GM12878 (cell line): ENCODE data around the gene PRM2. TPM values are rescaled to one million over a fixed set of nuclear protein-coding genes. Genes with fewer than 3 reads are reported as not detected.

Source experiments
- ATAC-seq: fragments of 200-7000 bp; cut with Tn5 transposase; 3 replicates; pipeline ENCODE4 v1.9.1; 2020; ENCODE audit warnings: mild to moderate bottlenecking, moderate library complexity
- BruUV-seq: library from RNA; stranded (reverse); fragments of 400-500 nt; replicated peaks from 2 replicates; lab custom pipeline; 2021; lab: Mats Ljungman, UMichigan
- CTCF ChIA-PET: fragments of 300-600 bp; sonication (Branson Sonifier 250); formaldehyde crosslinking; extraction: SDS; loops from one replicate; lab custom pipeline; 2021; ENCODE audit warnings: inconsistent platforms; lab: Yijun Ruan, JAX
- POLR2A ChIA-PET: fragments of 350-600 bp; formaldehyde crosslinking; extraction: SDS; loops from one replicate; lab custom pipeline; 2021; ENCODE audit warnings: inconsistent platforms; lab: Charles Lee
- RAD21 ChIA-PET: fragments of 300-600 bp; sonication (Branson Sonifier 250); formaldehyde crosslinking; loops from one replicate; lab custom pipeline; 2023; ENCODE audit warnings: antibody characterized with exemption; ENCODE audit not compliant: unreplicated experiment; lab: Charles Lee
- SMC1A ChIA-PET: fragments of 300-600 bp; sonication (Branson Sonifier 250); formaldehyde crosslinking; loops from one replicate; lab custom pipeline; 2023; ENCODE audit not compliant: unreplicated experiment, uncharacterized antibody; lab: Charles Lee
- DNase-seq: peaks from one replicate; pipeline ENCODE4 v3.0.0-alpha.2; 2011; ENCODE audit warnings: low read depth, low spot score
- FAIRE-seq: peaks from 3 replicates; lab custom pipeline; 2011; peaks lifted over from hg19 to GRCh38; lab: Jason Lieb, UNC
- H2AFZ ChIP-seq: 2 replicates; pipeline ENCODE4 v1.6.0; 2011; ENCODE audit warnings: low read depth, low read length, control low read depth; ENCODE audit not compliant: control insufficient read depth
- H3K27ac ChIP-seq: 2 replicates; pipeline ENCODE4 v1.5.1; 2011; ENCODE audit warnings: control low read depth; ENCODE audit not compliant: control insufficient read depth, insufficient read depth
- H3K27me3 ChIP-seq, 2 experiments: replicated peaks in 1 of 2; 2 replicates each; pipeline versions ENCODE4 v1.6.0 to v1.6.1; 2011; ENCODE audit warnings: low read length in 1 of 2; ENCODE audit not compliant: control insufficient read depth in 2 of 2, insufficient read depth in 2 of 2
- H3K36me3 ChIP-seq, 2 experiments: 2 replicates each; pipeline ENCODE4 v1.5.1; 2011; ENCODE audit warnings: low read length in 1 of 2; ENCODE audit not compliant: control insufficient read depth in 2 of 2, insufficient read depth in 2 of 2
- H3K4me1 ChIP-seq: 2 replicates; pipeline ENCODE4 v1.6.1; 2011; ENCODE audit warnings: mild to moderate bottlenecking, low read length, moderate library complexity, mixed read lengths; ENCODE audit not compliant: control insufficient read depth, insufficient read depth
- H3K4me2 ChIP-seq: 2 replicates; pipeline ENCODE4 v1.6.0; 2011; ENCODE audit warnings: control low read depth; ENCODE audit not compliant: control insufficient read depth, insufficient read depth
- H3K4me3 ChIP-seq: fragments of 200-600 bp; sonication (generic); 2 replicates; pipeline ENCODE4 v1.5.1; 2016
- H3K79me2 ChIP-seq: 2 replicates; pipeline ENCODE4 v1.6.0; 2011; ENCODE audit warnings: low read length; ENCODE audit not compliant: control insufficient read depth, insufficient read depth
- H3K9ac ChIP-seq: 2 replicates; pipeline ENCODE4 v1.8.0; 2011; ENCODE audit warnings: low read length, control low read depth, mixed read lengths; ENCODE audit not compliant: control insufficient read depth, insufficient read depth
- H3K9me3 ChIP-seq: replicated peaks from 3 replicates; pipeline ENCODE4 v1.5.1; 2011; ENCODE audit warnings: mild to moderate bottlenecking, low read length; ENCODE audit not compliant: control insufficient read depth, insufficient read depth
- H4K20me1 ChIP-seq: 2 replicates; pipeline ENCODE4 v1.6.0; 2011; ENCODE audit not compliant: control insufficient read depth, insufficient read depth
- BACH1 ChIP-seq: fragments of 450-650 bp; IDR thresholded peaks from 2 replicates; pipeline ENCODE4 v1.6.1; 2017; ENCODE audit warnings: mild to moderate bottlenecking, borderline replicate concordance
- BHLHE40 ChIP-seq, 2 experiments: fragments of 450-650 bp in 1 of 2; IDR thresholded peaks; 2 replicates each; pipeline ENCODE4 v1.6.1; 2011 to 2017; ENCODE audit warnings: low read depth in 2 of 2, borderline replicate concordance in 1 of 2, improper control_type of control experiment in 1 of 2, low read length in 1 of 2, mild to moderate bottlenecking in 1 of 2
- BMI1 ChIP-seq: fragments of 450-650 bp; IDR thresholded peaks from 2 replicates; pipeline ENCODE4 v1.6.1; 2016; ENCODE audit warnings: mild to moderate bottlenecking, moderate library complexity, borderline replicate concordance
- CHD2 ChIP-seq: IDR thresholded peaks from 2 replicates; pipeline ENCODE4 v1.6.1; 2011; ENCODE audit warnings: low read depth, low read length, improper control_type of control experiment, borderline replicate concordance
- CREM ChIP-seq: IDR thresholded peaks from 2 replicates; pipeline ENCODE4 v1.6.1; 2014; ENCODE audit warnings: antibody characterized with exemption, low read depth
- GABPA ChIP-seq: IDR thresholded peaks from 2 replicates; pipeline ENCODE4 v1.6.1; 2014; ENCODE audit warnings: antibody characterized with exemption, low read depth, mild to moderate bottlenecking, inconsistent platforms
- IRF4 ChIP-seq: IDR thresholded peaks from 2 replicates; pipeline ENCODE4 v1.6.1; 2011; ENCODE audit warnings: low read depth, low read length
- MXI1 ChIP-seq: fragments of 150-350 bp; IDR thresholded peaks from 2 replicates; pipeline ENCODE4 v1.6.1; 2011; ENCODE audit warnings: low read depth, mild to moderate bottlenecking, inconsistent platforms, low read length, improper control_type of control experiment
- NFXL1 ChIP-seq: fragments of 450-650 bp; IDR thresholded peaks from 2 replicates; pipeline ENCODE4 v1.6.1; 2017; ENCODE audit warnings: antibody characterized with exemption, mild to moderate bottlenecking, borderline replicate concordance
- SPI1 ChIP-seq: IDR thresholded peaks from 2 replicates; pipeline ENCODE4 v1.6.1; 2011; ENCODE audit warnings: low read depth, mild to moderate bottlenecking, low read length, moderate library complexity, borderline replicate concordance; ENCODE audit not compliant: insufficient read depth
- SRF ChIP-seq, 2 experiments: IDR thresholded peaks; 2 replicates each; pipeline ENCODE4 v1.6.1; 2011; ENCODE audit warnings: low read depth in 2 of 2, low read length in 2 of 2, mild to moderate bottlenecking in 1 of 2, moderate library complexity in 1 of 2
- STAT3 ChIP-seq: IDR thresholded peaks from 2 replicates; pipeline ENCODE4 v1.6.1; 2011; ENCODE audit warnings: low read depth, low read length, improper control_type of control experiment
- TCF12 ChIP-seq: IDR thresholded peaks from 2 replicates; pipeline ENCODE4 v1.6.1; 2011; ENCODE audit warnings: low read depth, mild to moderate bottlenecking, low read length
- TCF3 ChIP-seq: IDR thresholded peaks from 2 replicates; pipeline ENCODE4 v1.6.1; 2012; ENCODE audit warnings: low read depth, mild to moderate bottlenecking, low read length, borderline replicate concordance; ENCODE audit not compliant: insufficient read depth
- USF1 ChIP-seq: IDR thresholded peaks from 2 replicates; pipeline ENCODE4 v1.6.1; 2011; ENCODE audit warnings: borderline replicate concordance, low read depth, mild to moderate bottlenecking, moderate library complexity, mixed read lengths, low read length; ENCODE audit not compliant: insufficient read depth; ENCODE audit errors: extremely low read length
- WGBS: methylation state at CpG from one replicate; pipeline ENCODE4 v1.1.6; 2016; ENCODE audit warnings: low lambda C conversion rate; ENCODE audit not compliant: insufficient replicate concordance, insufficient coverage; ENCODE audit errors: missing lambda C conversion rate; 5-methylcytosine and 5-hydroxymethylcytosine counted together
- in situ Hi-C: fragments of 300-500 bp; cut with MboI; formaldehyde crosslinking; loops from 9 replicates; pipeline ENCODE4 v1.14.3; 2018; ENCODE audit warnings: mixed read lengths
- intact Hi-C: fragments of 100-400 bp; cut with micrococcal nuclease; formaldehyde crosslinking; loops from one replicate; pipeline ENCODE4 v1.14.2; 2022; ENCODE audit not compliant: unreplicated experiment
- polyA plus RNA-seq, 11 experiments: library from polyadenylated mRNA; depleted of rRNA in 4 of 11; unstranded in 6 of 11; stranded (reverse) in 5 of 11; fragments of >200 nt; fragmentation: Nextera tagmentation in 4 of 11; fragmentation: Illumina TruSeq in 1 of 11; extraction: Ambion mirVana in 4 of 11; extraction: Trizol in 1 of 11; gene quantifications; 1 replicate in 1 of 11; 2 replicates in 10 of 11; pipeline versions ENCODE4 v1.2.1 to v1.2.3, GENCODE V29; 2011 to 2016; ENCODE audit warnings: inconsistent platforms in 2 of 11, missing spikeins in 2 of 11, low read depth in 1 of 11
- total RNA-seq, 4 experiments: library from RNA; depleted of rRNA in 3 of 4; stranded (reverse); fragments of >200 nt in 3 of 4; fragmentation: Illumina TruSeq in 1 of 4; extraction: Trizol in 1 of 4; gene quantifications; 2 replicates each; pipeline versions ENCODE4 v1.2.1 to v1.2.3, GENCODE V29; 2013 to 2021
- TF ChIP-seq, protein P1 (sequence below): fragments of 450-650 bp; formaldehyde crosslinking; IDR thresholded peaks from 2 replicates; pipeline ENCODE4 v1.5.0; 2022; ENCODE audit warnings: mild to moderate bottlenecking, missing genetic modification characterization

Gene PRM2
- total and polyA plus RNA-seq, 10 of the 15 experiments (the other 5 are each of a cell fraction or from before 2014, with no cell fraction given): not detected

- Histone ChIP-seq H3K9me3 (no peaks in the 10 kb centered on the region), H3K4me3 (peak overlapping the region; percentile 91), H3K27ac (peak overlapping the region; percentile 71), H4K20me1 (no peaks in the 10 kb centered on the region), H3K27me3 (no peaks in the 10 kb centered on the region), H3K4me1 (peaks cover 41% of the 10 kb centered on the region), H3K79me2 (peaks cover 37% of the 10 kb centered on the region), H2AFZ (peak overlapping the region; percentile 25; the same call in 1 of the 2 replicates), H3K9ac (peak overlapping the region; percentile 89), H3K4me2 (peak overlapping the region; percentile 92), H3K36me3 (peaks cover 0 to 3% of the 10 kb centered on the region in 2 experiments; a peak in 1 of 4 replicates)
- ATAC-seq (no peak), FAIRE-seq (peak; percentile 49), DNase-seq (no peak)
- POLR2A ChIA-PET: interaction anchor here (0.6 to 6.6 kb wide), 15 partner anchors 21 to 289 kb away, joined by 3 to 80 read pairs (median 7); no protein-coding TSS in a partner anchor
- RAD21 ChIA-PET: interaction anchor here (0.7 to 11.8 kb wide), 30 partner anchors 18 to 304 kb away, joined by 3 to 243 read pairs (median 12); no protein-coding TSS in a partner anchor
- intact Hi-C loops: loop anchor here (2.0 kb wide), 2 partner anchors 29 to 51 kb away; no protein-coding TSS in a partner anchor
- in situ Hi-C loops: loop anchor here (5.0 kb wide), 1 partner anchor 287 kb away; no protein-coding TSS in a partner anchor
- BruUV-seq: TSS peak; percentile 67
- CTCF ChIA-PET: interaction anchor here (0.8 to 11.0 kb wide), 20 partner anchors 18 to 300 kb away, joined by 3 to 170 read pairs (median 10); no protein-coding TSS in a partner anchor
- WGBS: 0% methylated on average over 29 of the region's 29 CpGs
- SMC1A ChIA-PET: interaction anchor here (0.8 to 8.8 kb wide), 23 partner anchors 18 to 306 kb away, joined by 3 to 108 read pairs (median 5); no protein-coding TSS in a partner anchor
- TF ChIP-seq BACH1 (peak; percentile 60), SRF (IDR thresholded peaks at IDR 0.05; ENCODE audit: low read depth in 2 of 2, low read length in 2 of 2) (peak; percentile 26 to 48; a peak in 1 of 4 replicates), MXI1 (peak; percentile 31; the same call in 1 of the 2 replicates), IRF4 (0 out of 2 replicates have a peak, but pooled peaks have one; percentile 9), CREM (0 out of 2 replicates have a peak, but pooled peaks have one; percentile 10), NFXL1 (0 out of 2 replicates have a peak, but pooled peaks have one; percentile 11), STAT3 (no peak), SPI1 (no peak), BMI1 (0 out of 2 replicates have a peak, but pooled peaks have one; percentile 12), CHD2 (0 out of 2 replicates have a peak, but pooled peaks have one; percentile 19), USF1 (no peak), TCF12 (peak; percentile 72), TCF3 (peak; percentile 55; the same call in 1 of the 2 replicates), BHLHE40 (IDR thresholded peaks at IDR 0.05; ENCODE audit: borderline replicate concordance in 1 of 2, low read depth in 2 of 2, low read length in 1 of 2) (peak; percentile 42 to 45; a peak in 2 of 4 replicates), GABPA (no peak)
- TF ChIP-seq, protein P1, sequence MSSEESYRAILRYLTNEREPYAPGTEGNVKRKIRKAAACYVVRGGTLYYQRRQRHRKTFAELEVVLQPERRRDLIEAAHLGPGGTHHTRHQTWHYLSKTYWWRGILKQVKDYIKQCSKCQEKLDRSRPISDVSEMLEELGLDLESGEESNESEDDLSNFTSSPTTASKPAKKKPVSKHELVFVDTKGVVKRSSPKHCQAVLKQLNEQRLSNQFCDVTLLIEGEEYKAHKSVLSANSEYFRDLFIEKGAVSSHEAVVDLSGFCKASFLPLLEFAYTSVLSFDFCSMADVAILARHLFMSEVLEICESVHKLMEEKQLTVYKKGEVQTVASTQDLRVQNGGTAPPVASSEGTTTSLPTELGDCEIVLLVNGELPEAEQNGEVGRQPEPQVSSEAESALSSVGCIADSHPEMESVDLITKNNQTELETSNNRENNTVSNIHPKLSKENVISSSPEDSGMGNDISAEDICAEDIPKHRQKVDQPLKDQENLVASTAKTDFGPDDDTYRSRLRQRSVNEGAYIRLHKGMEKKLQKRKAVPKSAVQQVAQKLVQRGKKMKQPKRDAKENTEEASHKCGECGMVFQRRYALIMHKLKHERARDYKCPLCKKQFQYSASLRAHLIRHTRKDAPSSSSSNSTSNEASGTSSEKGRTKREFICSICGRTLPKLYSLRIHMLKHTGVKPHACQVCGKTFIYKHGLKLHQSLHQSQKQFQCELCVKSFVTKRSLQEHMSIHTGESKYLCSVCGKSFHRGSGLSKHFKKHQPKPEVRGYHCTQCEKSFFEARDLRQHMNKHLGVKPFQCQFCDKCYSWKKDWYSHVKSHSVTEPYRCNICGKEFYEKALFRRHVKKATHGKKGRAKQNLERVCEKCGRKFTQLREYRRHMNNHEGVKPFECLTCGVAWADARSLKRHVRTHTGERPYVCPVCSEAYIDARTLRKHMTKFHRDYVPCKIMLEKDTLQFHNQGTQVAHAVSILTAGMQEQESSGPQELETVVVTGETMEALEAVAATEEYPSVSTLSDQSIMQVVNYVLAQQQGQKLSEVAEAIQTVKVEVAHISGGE (CRISPR knock-in tag): no peak
These were observed 22.0 kb downstream of the PRM2 start for GRCh38 chr16:11253995-11254912.
